Skeletal muscle cell (primary cell): Measurements from ENCODE around the gene LRFN2.

Experiments used
- DNase-seq: peaks from one replicate; pipeline ENCODE4 v3.0.0-alpha.2; 2010; ENCODE audit warnings: low read depth
- H3K4me3 ChIP-seq: 2 replicates; pipeline ENCODE4 v1.5.1; 2011; ENCODE audit warnings: low read depth, mild to moderate bottlenecking, control low read depth, low read length, moderate library complexity

Gene LRFN2

GRCh38 chr6:40419946-40420728 is 167.0 kb downstream of the LRFN2 start:
- DNase-seq = no peak
- H3K4me3 ChIP-seq = no peak overlapping the region

- no peak overlapping the region for H3K4me3 ChIP-seq
- no peak for DNase-seq
These were observed 167.8 kb downstream of the LRFN2 start for GRCh38 chr6:40419377-40419776.

GRCh38 chr6:40417031-40417430 is 170.1 kb downstream of the LRFN2 start:
- no peak for DNase-seq
- H3K4me3 ChIP-seq = no peak overlapping the region

GRCh38 chr6:40414617-40415016 is 172.5 kb downstream of the LRFN2 start:
- H3K4me3 ChIP-seq = no peak overlapping the region
- no peak for DNase-seq

DNA sequence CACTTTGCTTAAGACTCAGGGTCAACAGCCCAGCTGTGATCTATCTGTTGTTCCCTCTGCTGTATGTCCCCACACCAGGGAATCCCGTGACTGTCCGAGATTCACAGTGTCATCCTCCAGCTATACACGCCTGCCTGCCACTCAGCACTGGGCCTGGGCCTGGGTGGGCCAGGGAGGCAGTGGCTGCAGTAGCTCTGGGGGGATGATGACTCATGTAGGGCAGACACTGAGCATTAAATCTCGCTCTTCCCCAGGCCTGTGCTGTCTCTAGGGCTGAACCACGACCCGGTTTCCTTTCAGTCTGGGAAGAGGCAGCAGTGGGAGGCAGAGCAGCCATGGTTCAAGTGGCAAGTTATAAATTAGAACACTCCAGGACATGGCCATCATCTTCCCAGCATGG is 173.9 kb downstream of the LRFN2 start:
- H3K4me3 ChIP-seq = no peak overlapping the region
- DNase-seq = no peak

- H3K4me3 ChIP-seq = no peak overlapping the region
- no peak for DNase-seq
These were observed 175.3 kb downstream of the LRFN2 start for GRCh38 chr6:40411881-40412280.

- no peak for DNase-seq
- H3K4me3 ChIP-seq = no peak overlapping the region
These were observed 176.3 kb downstream of the LRFN2 start for GRCh38 chr6:40410821-40411220.

GRCh38 chr6:40409716-40410397 is 177.3 kb downstream of the LRFN2 start:
- no peak for DNase-seq
- H3K4me3 ChIP-seq = no peak overlapping the region

DNA sequence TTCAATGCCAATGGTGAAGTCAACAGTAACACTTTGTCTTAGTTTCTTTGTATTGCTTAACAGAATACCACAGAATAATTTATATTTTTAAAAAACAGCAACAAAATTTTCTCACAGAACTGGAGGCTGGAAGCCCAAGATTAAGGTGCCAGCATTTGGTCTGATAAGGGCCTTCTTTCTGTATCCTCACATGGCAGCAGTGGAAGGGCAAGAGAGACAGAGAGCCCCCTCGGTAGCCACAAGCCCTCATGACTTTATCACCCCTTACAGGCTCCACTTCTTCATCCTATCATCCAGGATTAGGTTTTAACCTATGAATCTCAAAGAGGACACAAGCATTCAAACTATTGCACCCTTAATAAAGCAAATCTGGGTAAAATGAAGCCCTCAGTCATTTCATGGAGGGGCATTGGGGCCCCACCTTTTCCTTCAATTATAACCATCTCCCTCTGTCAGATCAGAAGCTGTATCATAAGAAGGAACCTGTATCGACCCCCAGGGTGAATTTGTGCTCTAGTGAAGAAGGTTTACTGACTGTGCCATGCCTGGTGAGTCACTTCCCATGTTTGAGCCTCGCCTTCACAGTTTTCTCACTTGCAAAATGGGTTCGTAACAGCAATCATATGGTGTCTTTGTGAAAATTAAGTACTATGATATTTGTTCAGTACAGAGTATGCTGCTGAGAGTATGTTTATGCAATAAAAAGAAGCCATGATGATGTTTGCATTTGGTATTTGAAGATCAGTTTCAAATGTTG is 178.2 kb downstream of the LRFN2 start:
- no peak overlapping the region for H3K4me3 ChIP-seq
- no peak for DNase-seq

DNA sequence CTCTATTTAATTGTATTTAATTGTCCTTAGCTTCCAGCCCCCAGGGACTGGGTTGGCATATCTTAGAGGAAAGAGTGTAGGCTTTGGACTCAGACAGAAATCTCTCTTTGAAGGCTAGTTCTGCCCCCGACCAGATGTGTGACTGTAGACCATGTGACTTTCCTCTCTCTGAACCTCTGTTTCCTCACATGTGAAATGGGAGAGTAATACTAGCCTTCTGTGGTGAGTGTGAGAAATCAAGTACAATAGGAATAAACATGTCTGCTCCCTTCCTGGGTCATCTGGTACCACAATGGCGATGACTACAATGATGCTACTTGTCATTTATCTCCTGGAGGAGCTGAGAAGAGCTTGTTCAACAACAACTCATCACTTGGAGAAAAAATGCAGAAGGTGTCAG is 179.9 kb downstream of the LRFN2 start:
- DNase-seq = no peak

GRCh38 chr6:40406175-40406574 is 181.0 kb downstream of the LRFN2 start:
- no peak for DNase-seq
- H3K4me3 ChIP-seq = no peak overlapping the region

More for the DNA sequence above, 179.9 kb downstream of the LRFN2 start:
- no peak overlapping the region for H3K4me3 ChIP-seq

DNA sequence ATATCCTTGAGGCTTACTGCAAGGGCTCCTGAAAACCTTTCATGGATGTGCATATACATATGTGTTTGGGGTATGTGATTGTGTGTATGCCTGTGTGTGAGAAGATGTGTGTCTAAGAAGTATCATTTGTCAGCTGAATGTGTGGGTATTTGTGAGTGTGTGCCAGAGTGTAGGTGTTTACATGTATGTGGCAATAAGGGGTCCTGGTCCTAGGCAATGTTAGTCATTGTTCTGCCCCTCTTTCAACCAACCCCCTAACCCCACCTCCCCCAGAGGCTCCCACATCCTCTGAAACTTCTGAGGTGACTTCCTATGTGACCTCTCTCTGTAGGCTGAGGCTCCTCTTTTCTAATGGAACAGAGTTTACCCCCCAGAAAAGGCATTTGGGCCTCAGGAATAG is 186.4 kb downstream of the LRFN2 start:
- DNase-seq = no peak
- no peak overlapping the region for H3K4me3 ChIP-seq

GRCh38 chr6:40399888-40400457 is 187.2 kb downstream of the LRFN2 start:
- no peak overlapping the region for H3K4me3 ChIP-seq
- DNase-seq = no peak

DNA sequence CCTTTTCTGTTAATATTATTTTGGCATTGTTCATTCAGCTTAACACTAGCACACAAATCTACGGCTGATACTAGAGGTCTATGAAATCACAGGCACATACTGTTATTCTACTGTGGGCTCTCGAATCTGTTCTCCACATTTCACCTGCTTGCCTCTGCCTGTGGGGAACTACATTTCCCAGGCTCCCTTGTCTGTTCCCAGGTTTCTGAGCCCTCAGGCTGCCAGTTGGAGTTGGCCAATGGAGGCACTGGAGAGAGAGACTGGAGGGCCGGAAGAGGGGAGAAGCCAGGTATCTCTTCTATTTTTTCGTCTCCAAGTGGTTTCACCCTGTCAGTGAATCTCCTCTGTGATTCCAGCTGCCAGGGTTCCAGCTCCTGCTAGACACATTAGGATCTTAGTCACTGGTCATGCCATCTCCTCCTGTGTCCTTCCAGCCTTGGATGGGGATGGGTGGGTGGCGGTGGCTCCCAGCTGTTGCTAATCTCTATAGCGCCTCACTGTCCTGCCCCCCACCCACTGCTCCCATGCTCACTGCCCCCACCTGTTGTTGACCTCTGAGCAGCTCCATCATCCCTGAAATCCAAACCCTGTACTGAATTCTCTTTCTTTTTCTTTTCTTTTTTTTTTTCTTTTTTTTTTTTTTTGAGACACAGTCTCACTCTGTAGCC is 188.2 kb downstream of the LRFN2 start:
- DNase-seq = no peak
- no peak overlapping the region for H3K4me3 ChIP-seq

DNA sequence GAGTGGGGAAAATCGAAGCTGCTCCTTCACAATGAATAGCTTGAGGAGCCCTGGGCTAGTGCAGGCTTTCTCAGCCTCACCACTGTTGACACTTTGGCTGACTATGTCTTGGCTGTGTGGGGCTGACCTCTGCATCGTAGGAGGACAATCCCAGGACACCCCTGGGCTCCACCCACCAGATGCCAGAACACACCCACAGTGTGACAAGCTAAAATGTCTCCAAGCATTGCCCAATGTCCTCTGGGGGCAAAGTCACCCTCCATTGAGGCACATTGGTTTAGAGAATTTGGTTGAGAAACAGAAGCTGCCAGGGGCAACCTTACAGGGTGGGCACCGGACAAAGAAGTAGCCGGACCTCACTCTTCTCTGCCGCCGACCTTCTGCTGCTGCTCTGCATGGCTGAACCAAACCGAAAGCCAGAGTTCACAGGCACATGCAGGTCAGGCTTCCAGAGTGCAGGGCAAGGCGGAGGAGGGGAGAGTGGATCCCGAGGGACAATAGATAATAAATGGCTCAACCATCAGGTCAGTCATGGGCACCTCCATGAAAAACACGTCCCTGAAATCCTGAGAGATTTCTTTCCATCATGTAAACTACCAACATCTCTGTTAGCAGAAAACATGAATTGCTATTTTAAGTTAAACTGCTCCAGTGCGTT is 189.0 kb downstream of the LRFN2 start:
- no peak for DNase-seq
- no peak overlapping the region for H3K4me3 ChIP-seq

DNA sequence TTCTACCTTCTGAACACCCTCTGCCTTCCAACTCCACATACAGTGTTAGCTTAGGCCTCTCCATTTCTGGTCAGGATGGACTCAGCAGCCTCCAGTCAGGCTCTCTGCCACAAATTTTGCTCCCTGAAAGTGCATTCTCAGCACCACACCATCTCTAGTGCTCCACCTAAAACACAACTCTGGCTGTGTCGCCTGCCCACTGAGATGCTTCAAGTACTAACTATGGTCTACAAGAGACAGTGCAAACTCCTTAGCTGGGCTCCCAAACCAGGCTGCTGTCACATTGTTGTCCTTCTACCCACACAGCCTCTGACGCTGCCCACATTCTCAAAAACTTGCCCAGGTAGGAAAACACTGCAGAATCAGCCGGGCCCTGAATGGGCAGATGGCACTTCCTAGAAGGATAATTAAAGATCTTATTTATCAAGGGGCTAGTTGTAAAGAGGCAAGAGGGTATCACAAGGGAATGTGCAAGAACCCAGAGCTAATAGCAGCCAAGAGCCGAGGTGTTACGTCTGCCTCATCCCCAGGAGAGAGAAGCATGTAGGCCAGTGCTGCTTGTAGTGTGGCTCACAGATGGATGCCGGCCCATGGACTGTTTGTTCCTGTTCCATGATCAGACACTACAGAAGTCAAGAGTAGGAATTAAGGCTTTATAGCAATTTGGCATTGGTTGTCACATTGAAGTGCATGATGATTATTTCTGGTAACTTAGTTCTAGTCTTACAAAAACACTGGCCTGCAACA is 189.7 kb downstream of the LRFN2 start:
- no peak for DNase-seq
- H3K4me3 ChIP-seq = no peak overlapping the region

GRCh38 chr6:40395698-40396076 is 191.5 kb downstream of the LRFN2 start:
- H3K4me3 ChIP-seq = no peak overlapping the region
- no peak for DNase-seq

GRCh38 chr6:40395066-40395697 is 192.0 kb downstream of the LRFN2 start:
- H3K4me3 ChIP-seq = no peak overlapping the region
- DNase-seq = no peak
